Mesenchymal stem cell (in vitro differentiated cells and primary cell): Measurements from ENCODE around the gene SEPTIN12.

Experiments used
- DNase-seq: peaks from one replicate; pipeline ENCODE4 v3.0.0-alpha.2; 2013
- H2AFZ ChIP-seq: one replicate; pipeline ENCODE4 v1.6.1; 2013; ENCODE audit warnings: low read depth, mild to moderate bottlenecking, control low read depth, inconsistent platforms, low read length, moderate library complexity
- H2AK5ac ChIP-seq: 2 replicates; pipeline ENCODE4 v1.6.1; 2013; ENCODE audit warnings: low read length, moderate library complexity, mild to moderate bottlenecking, inconsistent platforms; ENCODE audit not compliant: severe bottlenecking
- H2BK120ac ChIP-seq: one replicate; pipeline ENCODE4 v1.6.1; 2013; ENCODE audit warnings: low read depth, mild to moderate bottlenecking, inconsistent platforms, low read length, moderate library complexity
- H2BK12ac ChIP-seq, 2 experiments: one replicate each; pipeline ENCODE4 v1.6.1; 2013; ENCODE audit warnings: inconsistent platforms in 2 of 2, low read length in 2 of 2, mild to moderate bottlenecking in 2 of 2, moderate library complexity in 2 of 2, control low read depth in 1 of 2
- H2BK15ac ChIP-seq: one replicate; pipeline ENCODE4 v1.6.1; 2013; ENCODE audit warnings: mild to moderate bottlenecking, low read depth, inconsistent platforms; ENCODE audit not compliant: poor library complexity, severe bottlenecking
- H2BK5ac ChIP-seq: 2 replicates; pipeline ENCODE4 v1.6.1; 2013; ENCODE audit warnings: low read depth, mild to moderate bottlenecking, low read length, control low read depth, inconsistent platforms; ENCODE audit not compliant: poor library complexity, severe bottlenecking
- H3K14ac ChIP-seq, 2 experiments: one replicate each; pipeline ENCODE4 v1.6.1; 2013; ENCODE audit warnings: inconsistent platforms in 2 of 2, low read length in 2 of 2, control low read depth in 1 of 2, mild to moderate bottlenecking in 1 of 2, moderate library complexity in 1 of 2
- H3K18ac ChIP-seq, 2 experiments: one replicate each; pipeline ENCODE4 v1.6.1; 2013; ENCODE audit warnings: inconsistent platforms in 2 of 2, low read length in 2 of 2, control low read depth in 1 of 2, low read depth in 1 of 2, mild to moderate bottlenecking in 1 of 2
- H3K23ac ChIP-seq, 2 experiments: one replicate each; pipeline ENCODE4 v1.6.1; 2013; ENCODE audit warnings: inconsistent platforms in 2 of 2, low read length in 2 of 2, mild to moderate bottlenecking in 2 of 2, moderate library complexity in 2 of 2, control low read depth in 1 of 2
- H3K27ac ChIP-seq: 2 replicates; pipeline ENCODE4 v1.5.1; 2013; ENCODE audit warnings: mild to moderate bottlenecking, moderate library complexity, low read length, control low read depth, inconsistent platforms; ENCODE audit not compliant: poor library complexity, severe bottlenecking
- H3K27me3 ChIP-seq, 2 experiments: 2 replicates each; pipeline versions ENCODE4 v1.6.1 to v1.7.0; 2013; ENCODE audit warnings: low read length in 2 of 2, mild to moderate bottlenecking in 2 of 2, moderate library complexity in 2 of 2, control low read depth in 1 of 2, inconsistent platforms in 1 of 2; ENCODE audit not compliant: control insufficient read depth in 1 of 2, insufficient read depth in 1 of 2
- H3K36me3 ChIP-seq, 2 experiments: 2 replicates each; pipeline versions ENCODE4 v1.6.1 to v1.7.0; 2013; ENCODE audit warnings: low read length in 2 of 2, control low read depth in 1 of 2, inconsistent platforms in 1 of 2, low read depth in 1 of 2, mild to moderate bottlenecking in 1 of 2; ENCODE audit not compliant: insufficient read depth in 2 of 2, control insufficient read depth in 1 of 2
- H3K4ac ChIP-seq, 2 experiments: one replicate each; pipeline ENCODE4 v1.6.1; 2013; ENCODE audit warnings: inconsistent platforms in 2 of 2, low read length in 2 of 2, mild to moderate bottlenecking in 2 of 2, moderate library complexity in 2 of 2, control low read depth in 1 of 2, low read depth in 1 of 2
- H3K4me1 ChIP-seq: 2 replicates; pipeline ENCODE4 v1.6.1; 2013; ENCODE audit warnings: low read depth, low read length, control low read depth; ENCODE audit not compliant: control insufficient read depth, insufficient read depth
- H3K4me2 ChIP-seq: 2 replicates; pipeline ENCODE4 v1.6.1; 2013; ENCODE audit warnings: low read length, mild to moderate bottlenecking, inconsistent platforms; ENCODE audit not compliant: poor library complexity, severe bottlenecking
- H3K4me3 ChIP-seq, 2 experiments: 2 replicates each; pipeline versions ENCODE4 v1.5.1 to v1.7.0; 2013; ENCODE audit warnings: low read length in 2 of 2, mild to moderate bottlenecking in 2 of 2, control low read depth in 1 of 2, low read depth in 1 of 2; ENCODE audit not compliant: insufficient read depth in 1 of 2
- H3K79me1 ChIP-seq: replicated peaks from 2 replicates; pipeline ENCODE4 v1.6.1; 2013; ENCODE audit warnings: mild to moderate bottlenecking, control low read depth, low read length, inconsistent platforms; ENCODE audit not compliant: poor library complexity, severe bottlenecking
- H3K9ac ChIP-seq: 2 replicates; pipeline ENCODE4 v1.7.0; 2013; ENCODE audit warnings: mild to moderate bottlenecking, low read length, moderate library complexity
- H3K9me3 ChIP-seq: 2 replicates; pipeline ENCODE4 v1.7.0; 2013; ENCODE audit warnings: mild to moderate bottlenecking, low read length; ENCODE audit not compliant: control insufficient read depth
- H4K8ac ChIP-seq: one replicate; pipeline ENCODE4 v1.6.1; 2013; ENCODE audit warnings: inconsistent platforms, mild to moderate bottlenecking, low read length, moderate library complexity
- H4K91ac ChIP-seq: one replicate; pipeline ENCODE4 v1.6.1; 2013; ENCODE audit warnings: mild to moderate bottlenecking, low read length, inconsistent platforms
- WGBS: methylation state at CpG from one replicate; pipeline ENCODE4 v1.1.7; 2013; ENCODE audit warnings: mixed read lengths; 5-methylcytosine and 5-hydroxymethylcytosine counted together

SEPTIN12 gene

DNA sequence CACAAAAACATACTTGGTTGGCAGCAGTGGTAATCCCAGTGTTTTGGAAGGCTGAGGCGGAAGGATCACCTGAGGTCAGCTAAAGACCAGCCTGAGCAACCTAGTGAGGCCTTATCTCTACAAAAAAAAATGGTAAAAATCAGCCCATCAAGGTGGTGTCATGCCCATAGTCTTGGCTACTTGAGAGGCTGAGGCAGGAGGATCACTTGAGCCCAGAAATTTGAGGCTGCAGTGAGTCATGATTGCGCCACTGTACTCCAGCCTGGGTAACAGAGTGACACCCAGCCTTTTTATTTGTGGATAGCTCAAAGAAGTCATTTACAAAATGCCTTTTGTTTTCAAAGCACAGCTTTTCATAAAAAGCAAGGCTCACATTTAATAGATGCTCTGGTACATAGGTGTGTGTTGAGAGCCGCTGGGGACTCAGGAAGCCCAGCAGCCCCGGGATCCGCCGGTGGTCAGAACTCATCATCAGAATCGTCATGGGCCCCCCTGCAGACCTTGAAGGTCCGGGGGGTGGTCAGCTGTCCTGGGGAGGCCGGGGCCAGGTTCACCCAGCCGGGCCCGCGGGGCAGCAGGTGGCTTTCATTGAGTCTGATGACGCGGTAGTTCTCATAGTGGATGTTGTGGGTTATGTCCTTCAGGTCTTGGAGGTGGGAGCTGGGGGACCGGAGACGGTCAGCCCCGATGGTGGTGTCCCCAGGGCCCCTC lies 10.7 kb downstream of the SEPTIN12 start:
- H3K4me1 ChIP-seq: no peaks in the 10 kb centered on the region
- no peaks in the 10 kb centered on the region for H3K9me3 ChIP-seq
- H3K9ac ChIP-seq: no peak overlapping the region
- H3K27ac ChIP-seq: no peak overlapping the region
- H2AK5ac ChIP-seq: no peak overlapping the region
- no peaks in the 10 kb centered on the region for H3K79me1 ChIP-seq
- no peak overlapping the region for H4K8ac ChIP-seq
- H3K18ac ChIP-seq: no peak overlapping the region
- H3K4ac ChIP-seq: no peak overlapping the region
- H2BK15ac ChIP-seq: no peak overlapping the region
- H3K4me2 ChIP-seq: no peak overlapping the region
- no peak overlapping the region for H2BK12ac ChIP-seq
- DNase-seq: no peak
- H3K36me3 ChIP-seq: no peaks in the 10 kb centered on the region
- H4K91ac ChIP-seq: no peak overlapping the region
- H2BK5ac ChIP-seq: no peak overlapping the region
- 87% methylated on average over 15 of the region's 17 CpGs for WGBS
- H3K27me3 ChIP-seq: no peaks in the 10 kb centered on the region
- H3K14ac ChIP-seq: no peak overlapping the region
- H2BK120ac ChIP-seq: no peak overlapping the region
- H2AFZ ChIP-seq: no peak overlapping the region
- no peak overlapping the region for H3K23ac ChIP-seq
- no peak overlapping the region for H3K4me3 ChIP-seq

DNA sequence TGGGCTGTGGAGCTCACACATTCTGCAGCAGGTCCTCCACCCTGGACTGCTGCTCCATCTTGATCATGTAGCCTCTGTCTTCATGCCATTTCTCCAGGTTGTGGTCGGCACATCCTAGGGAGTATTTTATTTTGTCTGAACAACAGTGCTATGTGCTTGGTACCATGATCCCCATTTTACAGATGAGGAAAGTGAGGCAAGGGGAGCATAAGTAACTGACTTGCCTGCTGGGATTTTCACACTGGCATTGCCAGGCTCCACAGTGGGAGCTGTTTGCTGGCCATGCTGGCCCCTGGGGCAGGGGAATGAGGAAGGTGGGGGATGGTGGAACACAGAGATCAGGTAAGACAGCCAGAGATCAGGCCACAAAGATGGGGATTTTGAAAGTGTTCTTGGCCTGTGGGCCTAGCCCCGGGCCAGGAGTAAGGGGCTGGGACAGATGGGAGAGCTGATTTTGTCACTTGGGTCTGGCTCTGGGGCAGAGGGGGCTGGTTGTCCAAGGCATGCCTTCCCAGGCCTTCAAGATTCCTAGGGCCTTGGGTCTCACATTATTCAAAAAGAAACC lies 11.9 kb downstream of the SEPTIN12 start:
- Histone ChIP-seq H2BK5ac (no peak overlapping the region), H3K9me3 (no peaks in the 10 kb centered on the region), H3K27me3 (no peaks in the 10 kb centered on the region), H3K23ac (no peak overlapping the region), H3K4me2 (no peak overlapping the region), H4K8ac (no peak overlapping the region), H2BK15ac (no peak overlapping the region), H3K18ac (no peak overlapping the region), H3K79me1 (no peaks in the 10 kb centered on the region), H2BK12ac (no peak overlapping the region), H4K91ac (peak overlapping the region; percentile 8), H2AFZ (no peak overlapping the region), H3K36me3 (no peaks in the 10 kb centered on the region), H3K4me1 (no peaks in the 10 kb centered on the region), H2BK120ac (no peak overlapping the region), H3K9ac (no peak overlapping the region), H3K4ac (no peak overlapping the region), H3K27ac (no peak overlapping the region), H2AK5ac (no peak overlapping the region), H3K4me3 (no peak overlapping the region), H3K14ac (no peak overlapping the region)
- WGBS: 94% methylated on average over 2 of the region's 2 CpGs
- DNase-seq: no peak

DNA sequence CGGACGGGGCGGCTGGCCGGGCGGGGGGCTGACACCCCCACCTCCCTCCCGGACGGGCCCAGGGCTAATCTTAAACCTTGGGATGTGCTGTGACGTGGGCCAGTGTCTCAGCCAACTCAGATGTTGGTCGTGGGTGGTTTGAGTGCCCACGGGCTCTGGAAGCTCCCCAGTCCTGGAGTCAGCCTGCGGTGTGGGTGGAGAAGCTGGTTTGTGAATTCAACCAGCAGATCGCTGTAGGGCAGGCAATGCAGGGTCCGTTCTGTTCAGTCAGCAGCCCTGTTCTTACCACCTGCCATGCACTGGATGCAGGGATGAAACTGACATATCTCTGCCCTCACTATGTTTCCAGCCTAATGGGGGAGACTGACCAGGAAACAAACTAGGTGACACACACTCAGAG lies 13.1 kb downstream of the SEPTIN12 start:
- Histone ChIP-seq H3K4me2 (no peak overlapping the region), H2BK120ac (no peak overlapping the region)
- WGBS: 96% methylated on average over 13 of the region's 13 CpGs

DNA sequence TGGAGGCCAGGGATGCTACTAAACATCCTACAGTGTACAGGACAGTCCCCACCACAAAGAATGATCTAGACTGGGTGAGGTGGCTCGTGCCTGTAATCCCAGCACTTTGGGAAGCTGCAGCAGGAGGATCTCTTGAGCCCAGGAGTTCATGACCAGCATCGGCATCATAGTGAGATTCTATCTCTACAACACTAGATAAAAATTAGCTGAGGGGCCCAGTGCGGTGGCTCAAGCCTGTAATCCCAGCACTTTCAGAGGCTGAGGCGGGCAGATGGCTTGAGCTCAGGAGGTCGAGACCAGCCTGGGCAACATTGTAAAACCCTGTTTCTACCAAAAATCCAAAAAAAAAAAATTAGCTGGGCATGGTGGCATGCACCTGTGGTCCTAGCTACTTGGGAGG lies 15.8 kb downstream of the SEPTIN12 start:
- no peak overlapping the region for H2BK5ac ChIP-seq
- H4K91ac ChIP-seq: no peak overlapping the region
- 83% methylated on average over 3 of the region's 5 CpGs for WGBS
- H2BK120ac ChIP-seq: no peak overlapping the region
- H2AK5ac ChIP-seq: no peak overlapping the region
- H3K4me3 ChIP-seq: no peak overlapping the region
- no peak overlapping the region for H3K14ac ChIP-seq
- H4K8ac ChIP-seq: no peak overlapping the region
- H3K18ac ChIP-seq: no peak overlapping the region
- H3K27me3 ChIP-seq: no peaks in the 10 kb centered on the region
- no peaks in the 10 kb centered on the region for H3K9me3 ChIP-seq
- H3K4me1 ChIP-seq: peaks cover 3% of the 10 kb centered on the region
- H3K27ac ChIP-seq: no peak overlapping the region
- no peak overlapping the region for H2AFZ ChIP-seq
- H3K9ac ChIP-seq: no peak overlapping the region
- H3K4ac ChIP-seq: no peak overlapping the region
- no peak overlapping the region for H3K4me2 ChIP-seq
- H3K36me3 ChIP-seq: no peaks in the 10 kb centered on the region
- no peak overlapping the region for H3K23ac ChIP-seq
- no peak overlapping the region for H2BK15ac ChIP-seq
- peaks cover 1% of the 10 kb centered on the region for H3K79me1 ChIP-seq
- no peak overlapping the region for H2BK12ac ChIP-seq
- DNase-seq: no peak

More for the DNA sequence above, 13.1 kb downstream of the SEPTIN12 start:
- Histone ChIP-seq H3K14ac (no peak overlapping the region), H2BK15ac (no peak overlapping the region), H3K4me3 (no peak overlapping the region), H3K4ac (no peak overlapping the region), H3K9me3 (no peaks in the 10 kb centered on the region), H3K18ac (no peak overlapping the region), H3K36me3 (no peaks in the 10 kb centered on the region), H2BK12ac (no peak overlapping the region), H3K27ac (no peak overlapping the region), H2BK5ac (no peak overlapping the region), H3K23ac (no peak overlapping the region), H4K91ac (peak overlapping the region; percentile 29), H2AFZ (no peak overlapping the region), H4K8ac (no peak overlapping the region), H3K9ac (no peak overlapping the region), H3K27me3 (no peaks in the 10 kb centered on the region), H3K4me1 (no peaks in the 10 kb centered on the region), H3K79me1 (no peaks in the 10 kb centered on the region), H2AK5ac (no peak overlapping the region)
- no peak for DNase-seq
